GM12864 (cell line): ENCODE data around the gene ZCCHC2.

ENCODE experiments used
- DNase-seq: peaks from one replicate; pipeline ENCODE4 v3.0.0-alpha.2; 2011; ENCODE audit warnings: low read depth
- H3K4me3 ChIP-seq: 2 replicates; pipeline ENCODE4 v1.5.1; 2011; ENCODE audit warnings: mild to moderate bottlenecking, low read depth, low read length, control low read depth
- TF ChIP-seq, protein P1 (sequence below): IDR thresholded peaks from 2 replicates; pipeline ENCODE4 v1.5.1; 2011; ENCODE audit warnings: low read depth, mild to moderate bottlenecking, moderate library complexity, low read length, control low read depth, inconsistent platforms; ENCODE audit errors: missing control alignments

Gene ZCCHC2

DNA sequence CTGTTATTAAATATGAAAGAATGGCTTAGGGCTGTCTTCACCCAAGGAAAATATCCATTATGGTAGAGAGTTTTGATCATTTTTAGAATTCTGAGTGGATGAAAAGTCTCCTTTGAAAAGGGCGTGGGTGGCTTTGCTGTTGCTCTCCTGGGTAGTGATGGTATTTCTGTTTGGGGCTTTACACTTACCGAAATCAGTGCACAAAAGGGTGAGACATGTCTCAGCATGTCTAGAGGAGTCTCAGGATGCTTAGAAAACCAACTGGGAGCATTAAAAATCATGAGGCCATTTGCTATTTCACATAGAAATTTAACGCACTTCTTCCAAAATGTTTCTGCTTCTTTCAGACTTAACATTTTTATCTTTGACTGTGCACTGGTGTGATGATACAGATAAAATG, 49.6 kb downstream of the ZCCHC2 start:
- DNase-seq, result no peak
- TF ChIP-seq, protein P1, sequence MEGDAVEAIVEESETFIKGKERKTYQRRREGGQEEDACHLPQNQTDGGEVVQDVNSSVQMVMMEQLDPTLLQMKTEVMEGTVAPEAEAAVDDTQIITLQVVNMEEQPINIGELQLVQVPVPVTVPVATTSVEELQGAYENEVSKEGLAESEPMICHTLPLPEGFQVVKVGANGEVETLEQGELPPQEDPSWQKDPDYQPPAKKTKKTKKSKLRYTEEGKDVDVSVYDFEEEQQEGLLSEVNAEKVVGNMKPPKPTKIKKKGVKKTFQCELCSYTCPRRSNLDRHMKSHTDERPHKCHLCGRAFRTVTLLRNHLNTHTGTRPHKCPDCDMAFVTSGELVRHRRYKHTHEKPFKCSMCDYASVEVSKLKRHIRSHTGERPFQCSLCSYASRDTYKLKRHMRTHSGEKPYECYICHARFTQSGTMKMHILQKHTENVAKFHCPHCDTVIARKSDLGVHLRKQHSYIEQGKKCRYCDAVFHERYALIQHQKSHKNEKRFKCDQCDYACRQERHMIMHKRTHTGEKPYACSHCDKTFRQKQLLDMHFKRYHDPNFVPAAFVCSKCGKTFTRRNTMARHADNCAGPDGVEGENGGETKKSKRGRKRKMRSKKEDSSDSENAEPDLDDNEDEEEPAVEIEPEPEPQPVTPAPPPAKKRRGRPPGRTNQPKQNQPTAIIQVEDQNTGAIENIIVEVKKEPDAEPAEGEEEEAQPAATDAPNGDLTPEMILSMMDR, result no peak
- no peak overlapping the region for H3K4me3 ChIP-seq

DNA sequence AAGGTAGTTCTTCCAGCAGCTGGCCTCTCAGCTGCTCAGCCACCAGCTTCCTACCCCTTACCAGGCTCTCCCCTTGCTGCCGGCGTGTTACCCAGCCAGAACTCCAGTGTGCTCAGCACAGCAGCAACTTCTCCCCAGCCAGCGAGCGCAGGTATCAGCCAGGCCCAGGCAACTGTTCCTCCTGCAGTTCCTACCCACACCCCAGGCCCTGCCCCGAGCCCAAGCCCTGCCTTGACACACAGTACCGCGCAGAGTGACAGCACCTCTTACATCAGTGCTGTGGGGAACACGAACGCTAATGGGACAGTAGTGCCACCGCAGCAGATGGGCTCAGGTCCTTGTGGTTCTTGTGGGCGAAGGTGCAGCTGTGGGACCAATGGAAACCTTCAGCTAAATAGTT, 52.0 kb downstream of the ZCCHC2 start:
- no peak for DNase-seq
- no peak overlapping the region for H3K4me3 ChIP-seq
- TF ChIP-seq, protein P1, result no peak

DNA sequence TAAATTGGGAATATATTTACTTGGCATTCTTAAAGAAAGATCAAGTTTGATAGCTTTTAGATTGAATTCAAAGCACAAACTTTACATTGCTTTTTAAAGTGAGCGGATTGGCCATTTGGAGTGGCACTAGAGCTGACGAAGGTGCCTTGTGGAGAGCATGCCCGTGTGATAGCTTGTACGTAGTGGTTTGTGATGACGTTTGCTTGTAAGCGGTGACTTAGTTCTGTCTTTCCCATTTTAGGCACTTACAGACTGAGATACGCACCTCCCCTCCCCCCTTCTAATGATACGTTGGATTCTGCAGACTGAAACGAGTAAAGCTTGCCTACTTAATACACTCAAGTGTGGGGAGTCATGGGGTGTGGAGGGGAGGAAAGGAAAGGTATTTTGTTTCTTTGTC, 53.4 kb downstream of the ZCCHC2 start:
- H3K4me3 ChIP-seq, result no peak overlapping the region; the same call in 1 of the 2 replicates
- TF ChIP-seq, protein P1, result no peak
- no peak for DNase-seq

DNA sequence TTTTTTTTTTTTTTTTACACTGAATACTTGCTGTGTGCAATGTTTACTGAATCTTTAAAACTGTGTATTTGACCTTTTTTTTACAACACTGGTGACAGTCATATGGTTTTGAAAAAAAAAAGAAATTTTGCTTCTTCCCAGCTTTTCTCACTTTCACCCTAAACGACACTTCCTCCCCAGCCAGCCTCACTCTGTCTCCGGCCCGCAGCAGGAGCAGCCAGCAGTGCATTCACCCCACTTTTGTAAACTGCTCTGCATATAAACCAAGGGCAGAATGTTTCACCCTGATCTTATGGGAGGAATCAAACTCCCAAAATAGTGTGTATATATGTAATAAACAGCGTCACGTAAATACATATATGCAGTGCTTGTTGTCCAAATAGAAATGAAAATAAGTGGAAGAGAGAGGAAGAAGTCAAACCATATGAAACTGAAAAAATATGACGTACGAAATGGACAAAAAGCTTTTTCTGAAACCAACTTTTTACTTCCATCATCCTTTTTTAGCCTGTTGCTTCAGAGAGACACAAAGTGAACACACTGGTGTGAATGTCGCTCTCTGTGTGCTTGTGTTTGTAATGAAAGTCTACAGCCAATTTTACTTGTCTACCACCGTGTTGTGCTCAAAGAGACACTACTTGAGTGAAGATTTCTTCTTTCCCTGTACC, 54.2 kb downstream of the ZCCHC2 start:
- TF ChIP-seq, protein P1, result no peak
- peak; percentile 43 for DNase-seq
- H3K4me3 ChIP-seq, result peak overlapping the region; percentile 29

DNA sequence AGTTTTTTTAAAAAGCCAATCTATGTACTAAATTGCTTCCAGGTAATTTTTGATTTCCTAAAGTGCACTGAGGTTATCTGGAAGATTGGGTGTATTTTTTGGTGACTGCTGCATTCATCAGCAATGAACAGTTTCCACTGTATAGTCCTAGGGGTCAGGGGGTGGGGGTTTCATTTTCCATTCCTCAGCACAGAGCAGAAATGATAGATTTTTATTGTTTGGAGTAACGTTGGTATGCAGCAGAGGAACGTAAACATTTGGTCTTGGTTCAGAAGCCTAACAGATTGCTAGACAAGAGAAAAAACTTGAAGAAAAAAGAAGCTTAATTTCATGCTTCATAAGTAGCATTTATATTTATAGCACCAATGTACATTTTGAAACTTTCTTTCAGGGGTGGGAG, 54.9 kb downstream of the ZCCHC2 start:
- TF ChIP-seq, protein P1, result no peak
- DNase-seq, result no peak

DNA sequence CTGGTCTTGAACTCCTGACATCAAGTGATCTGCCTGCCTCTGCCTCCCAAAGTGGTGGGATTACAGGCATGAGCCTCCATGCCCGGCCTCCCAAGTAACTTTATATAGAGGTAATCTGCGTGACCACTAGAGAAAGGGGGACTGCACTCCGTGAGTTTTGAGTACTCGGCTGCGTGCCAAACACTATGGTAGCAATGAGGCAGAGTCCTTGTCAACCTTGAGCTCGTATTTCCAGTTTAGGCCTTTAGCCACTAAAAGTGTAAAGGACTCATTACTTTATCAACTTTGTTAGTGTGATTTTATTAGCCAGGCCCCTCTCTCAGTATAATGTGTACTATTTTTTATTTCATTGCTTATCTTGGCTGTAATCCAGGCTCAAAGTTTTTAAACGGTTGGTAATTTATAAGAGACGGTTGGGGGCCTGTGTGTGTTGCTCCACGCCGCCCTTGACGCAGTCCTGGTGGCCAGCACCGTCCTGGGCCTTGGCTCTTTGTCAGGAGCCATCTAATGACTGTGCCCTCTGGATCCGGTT, 56.2 kb downstream of the ZCCHC2 start:
- H3K4me3 ChIP-seq, result no peak overlapping the region
- TF ChIP-seq, protein P1, result no peak
- no peak for DNase-seq

More for the DNA sequence above, 54.9 kb downstream of the ZCCHC2 start:
- H3K4me3 ChIP-seq, result no peak overlapping the region; the same call in 1 of the 2 replicates

DNA sequence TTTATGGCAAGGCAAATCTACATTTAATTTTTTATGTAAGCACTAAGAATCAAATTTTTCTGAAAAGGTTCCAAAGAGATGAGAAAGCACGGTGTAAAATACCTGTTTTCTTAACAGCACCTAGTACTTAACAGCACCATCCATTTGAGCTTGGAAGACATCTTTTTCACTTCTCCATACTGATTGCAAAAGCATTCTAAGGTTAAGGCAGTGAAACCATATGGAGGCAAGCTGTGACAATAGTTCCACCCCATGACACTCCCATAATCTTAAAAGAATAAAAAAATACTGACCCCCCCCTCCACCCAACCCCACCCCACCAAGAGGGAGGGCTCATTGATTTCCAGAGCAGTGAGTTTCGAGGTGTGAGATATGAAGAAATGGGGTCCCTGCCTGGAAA, 60.6 kb downstream of the ZCCHC2 start:
- DNase-seq, result no peak
- H3K4me3 ChIP-seq, result no peak overlapping the region
- TF ChIP-seq, protein P1, result no peak
